ENCODE data around the gene TRAM1L1.

DNA sequence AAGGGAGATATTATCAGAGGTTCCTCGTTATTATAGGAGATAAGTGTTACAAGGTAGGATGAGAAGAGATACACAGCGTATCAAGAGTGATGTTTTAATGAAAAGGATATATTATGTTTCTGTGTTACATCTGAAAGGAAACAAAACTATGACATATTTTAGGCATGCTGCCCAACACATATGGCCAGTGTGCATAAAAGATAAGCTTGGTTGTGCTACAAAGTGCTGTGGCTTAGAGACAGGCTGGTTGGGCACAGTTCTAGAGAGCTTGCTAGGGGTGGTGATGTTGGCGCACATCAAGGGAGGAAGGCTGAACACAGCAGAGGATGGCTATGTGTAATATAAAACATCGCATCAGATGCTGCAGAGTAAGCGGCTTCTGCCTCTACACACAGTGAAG is 42.4 kb downstream of the TRAM1L1 start:
- no peak for TF ChIP-seq EZH2phosphoT487 (IDR thresholded peaks at IDR 0.05; ENCODE audit: insufficient read depth, low read depth)
- no peak for TF ChIP-seq EZH2 (IDR thresholded peaks at IDR 0.05; ENCODE audit: insufficient read depth, poor library complexity, severe bottlenecking)
